Fibroblast of mammary gland (primary cell): ENCODE data around the gene GGT5.
"Not testable (repeated sequence)": the region's sequence is repeated elsewhere in the genome, so short reads cannot be mapped to it uniquely, and the experiment has no call there.

Experiments
- DNase-seq: peaks from one replicate; pipeline ENCODE4 v3.0.0-alpha.2; 2010; ENCODE audit warnings: low read depth
- H3K4me3 ChIP-seq: 2 replicates; pipeline ENCODE4 v1.5.1; 2011; ENCODE audit warnings: low read depth, mild to moderate bottlenecking, low read length, moderate library complexity; ENCODE audit not compliant: control insufficient read depth
- CTCF ChIP-seq: conservative IDR thresholded peaks from 2 replicates; pipeline ENCODE4 v1.5.1; 2011; ENCODE audit warnings: low read depth, low read length, inconsistent platforms; ENCODE audit not compliant: control insufficient read depth, insufficient read depth

GGT5 gene, protein sequence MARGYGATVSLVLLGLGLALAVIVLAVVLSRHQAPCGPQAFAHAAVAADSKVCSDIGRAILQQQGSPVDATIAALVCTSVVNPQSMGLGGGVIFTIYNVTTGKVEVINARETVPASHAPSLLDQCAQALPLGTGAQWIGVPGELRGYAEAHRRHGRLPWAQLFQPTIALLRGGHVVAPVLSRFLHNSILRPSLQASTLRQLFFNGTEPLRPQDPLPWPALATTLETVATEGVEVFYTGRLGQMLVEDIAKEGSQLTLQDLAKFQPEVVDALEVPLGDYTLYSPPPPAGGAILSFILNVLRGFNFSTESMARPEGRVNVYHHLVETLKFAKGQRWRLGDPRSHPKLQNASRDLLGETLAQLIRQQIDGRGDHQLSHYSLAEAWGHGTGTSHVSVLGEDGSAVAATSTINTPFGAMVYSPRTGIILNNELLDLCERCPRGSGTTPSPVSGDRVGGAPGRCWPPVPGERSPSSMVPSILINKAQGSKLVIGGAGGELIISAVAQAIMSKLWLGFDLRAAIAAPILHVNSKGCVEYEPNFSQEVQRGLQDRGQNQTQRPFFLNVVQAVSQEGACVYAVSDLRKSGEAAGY

GRCh38 chr22:24245030-24245431 lies at the start of gene GGT5:
Gene GGT5, minus strand, starts transcription at chr22:24245082. Its CDS starts 357 bp downstream, at chr22:24244725.
- H3K4me3 ChIP-seq, result peak within 1 kb of the TSS; percentile 60
- peak; percentile 74 for DNase-seq

DNA sequence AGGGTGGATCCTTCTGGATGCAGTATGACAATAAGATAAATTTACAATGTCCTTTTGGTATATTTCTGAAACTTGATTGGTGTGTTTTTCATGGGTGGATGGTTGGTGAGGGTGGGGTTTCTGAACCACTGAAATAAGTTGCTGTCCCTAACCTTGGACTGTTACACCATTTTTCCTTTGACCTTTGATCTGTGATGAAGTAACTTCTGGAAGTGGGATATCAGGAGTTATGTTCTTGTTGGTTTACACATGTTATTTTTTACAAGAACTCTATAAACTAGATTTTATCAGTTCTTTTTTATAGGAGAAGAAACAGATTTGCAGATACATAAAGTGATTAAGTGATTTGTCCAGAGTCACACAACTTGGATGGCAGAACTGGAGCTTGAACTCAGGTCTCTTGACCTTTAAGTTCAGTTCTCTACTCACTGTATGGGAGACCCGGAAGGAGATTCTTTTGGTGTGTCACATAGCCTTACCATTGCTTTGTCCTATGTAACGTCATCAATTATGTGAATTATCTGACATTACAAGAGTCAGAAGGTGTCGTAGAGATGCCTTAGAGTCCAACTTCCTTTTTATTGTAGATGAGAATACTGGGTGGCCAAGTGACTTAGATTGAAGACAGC lies 47.4 kb upstream of the GGT5 start:
- H3K4me3 ChIP-seq, DNase-seq: not testable (repeated sequence)

GRCh38 chr22:24291515-24292201 lies 46.8 kb upstream of the GGT5 start:
- no peak for DNase-seq
- TF ChIP-seq CTCF, result no peak
- no peak overlapping the region for H3K4me3 ChIP-seq

DNA sequence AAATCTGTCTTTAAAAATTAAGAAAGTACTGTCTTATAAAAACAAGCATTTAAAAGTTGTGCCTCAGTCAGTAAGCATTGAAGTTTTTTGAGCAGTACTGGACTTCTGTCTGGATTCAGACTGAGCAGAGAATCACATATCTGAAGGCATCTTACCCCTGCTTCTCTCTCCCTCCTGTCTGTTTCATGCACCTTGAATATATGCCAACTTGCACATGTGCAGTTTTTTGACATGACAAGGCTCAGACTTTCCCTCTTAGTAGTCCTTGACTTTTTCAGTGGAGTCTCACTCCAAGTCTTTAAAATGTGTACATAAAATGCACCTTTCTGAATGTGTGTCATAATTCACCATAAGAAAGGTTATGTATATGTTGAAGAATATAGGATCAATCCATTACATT lies 45.6 kb upstream of the GGT5 start:
- no peak for TF ChIP-seq CTCF
- peak; percentile 62 for DNase-seq

DNA sequence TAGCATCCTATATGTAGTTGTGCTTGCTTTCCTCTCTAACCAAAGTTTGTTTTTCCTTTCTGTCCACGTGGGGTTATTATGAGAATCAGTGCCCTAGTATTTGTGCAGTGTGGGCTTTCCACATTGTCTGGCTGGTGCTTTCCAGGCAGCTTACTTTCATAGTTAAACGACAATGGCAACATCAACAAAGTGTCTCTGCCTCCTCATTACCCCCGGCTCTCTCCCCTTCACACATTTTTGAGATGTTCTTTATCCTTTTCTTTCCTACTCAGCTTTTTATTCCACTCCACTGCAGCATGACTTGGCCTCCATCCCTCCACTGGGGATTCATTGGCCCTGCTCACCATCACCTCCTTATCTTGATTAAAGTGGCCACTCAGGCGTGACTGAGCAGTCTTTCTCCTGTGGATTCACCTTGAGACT lies 44.9 kb upstream of the GGT5 start:
- H3K4me3 ChIP-seq, result no peak overlapping the region
- TF ChIP-seq CTCF, result no peak
- no peak for DNase-seq

More for the DNA sequence above, 45.6 kb upstream of the GGT5 start:
- no peak overlapping the region for H3K4me3 ChIP-seq

- TF ChIP-seq CTCF, result no peak
- no peak overlapping the region for H3K4me3 ChIP-seq
- DNase-seq, result peak; percentile 89
These were observed 44.2 kb upstream of the GGT5 start for GRCh38 chr22:24289114-24289513.

- not testable (repeated sequence) for H3K4me3 ChIP-seq, DNase-seq
These were observed 42.9 kb upstream of the GGT5 start for GRCh38 chr22:24287801-24288200.

GRCh38 chr22:24287212-24287611 lies 42.3 kb upstream of the GGT5 start:
- not testable (repeated sequence) for H3K4me3 ChIP-seq, DNase-seq
